ENCODE data around the gene RUNX3.
"Not testable (repeated sequence)": the region's sequence is repeated elsewhere in the genome, so short reads cannot be mapped to it uniquely, and the experiment has no call there.

Gene RUNX3

DNA sequence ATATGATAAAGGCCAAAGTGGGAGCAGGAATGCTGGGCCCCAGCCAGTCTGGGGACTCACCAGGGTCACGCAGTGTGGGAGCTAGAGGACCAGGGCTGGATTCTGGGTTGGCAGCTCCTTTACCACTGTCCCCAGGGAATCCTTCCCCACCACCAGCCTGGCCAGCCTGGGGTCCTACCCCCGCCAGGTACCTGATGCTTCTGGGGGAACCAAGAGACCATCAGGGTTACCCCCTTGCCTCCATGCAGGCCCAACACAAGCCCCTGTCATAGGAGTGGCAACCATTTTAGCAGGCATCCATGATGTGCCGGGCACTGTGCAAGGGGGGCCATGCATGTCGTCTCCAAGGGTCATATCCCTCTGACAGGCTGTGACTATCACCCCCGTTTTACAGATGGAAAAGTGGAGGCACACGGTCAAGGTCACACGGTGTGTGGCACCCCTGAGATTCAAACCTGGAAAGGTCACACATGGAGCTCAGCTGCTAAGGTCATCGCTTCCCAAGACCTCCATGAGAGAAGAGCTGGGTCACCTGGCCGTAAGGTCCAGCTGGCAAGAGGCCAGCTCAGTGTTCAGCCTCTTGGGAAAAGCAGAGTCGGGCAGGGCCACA is 16.4 kb downstream of the RUNX3 start:
- DNase-seq (ENCODE audit: low spot score) = no peak

DNA sequence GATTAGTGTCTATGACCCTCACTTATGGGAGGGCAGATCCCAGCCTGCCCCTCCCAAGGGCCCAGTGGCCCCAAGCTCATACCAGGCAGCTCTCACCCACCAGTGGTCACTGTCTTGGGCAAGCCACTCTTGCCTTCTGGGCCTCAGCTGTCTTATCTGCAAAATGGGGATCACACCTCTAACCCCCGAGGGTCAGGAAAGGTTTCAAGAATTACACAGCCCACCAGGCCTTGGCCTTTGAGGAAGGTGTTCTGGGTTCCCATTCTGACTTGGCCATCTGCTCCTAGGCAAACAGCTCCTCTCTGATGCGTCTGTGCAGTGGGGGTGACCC is 16.8 kb downstream of the RUNX3 start:
- DNase-seq (ENCODE audit: low spot score) = no peak

DNA sequence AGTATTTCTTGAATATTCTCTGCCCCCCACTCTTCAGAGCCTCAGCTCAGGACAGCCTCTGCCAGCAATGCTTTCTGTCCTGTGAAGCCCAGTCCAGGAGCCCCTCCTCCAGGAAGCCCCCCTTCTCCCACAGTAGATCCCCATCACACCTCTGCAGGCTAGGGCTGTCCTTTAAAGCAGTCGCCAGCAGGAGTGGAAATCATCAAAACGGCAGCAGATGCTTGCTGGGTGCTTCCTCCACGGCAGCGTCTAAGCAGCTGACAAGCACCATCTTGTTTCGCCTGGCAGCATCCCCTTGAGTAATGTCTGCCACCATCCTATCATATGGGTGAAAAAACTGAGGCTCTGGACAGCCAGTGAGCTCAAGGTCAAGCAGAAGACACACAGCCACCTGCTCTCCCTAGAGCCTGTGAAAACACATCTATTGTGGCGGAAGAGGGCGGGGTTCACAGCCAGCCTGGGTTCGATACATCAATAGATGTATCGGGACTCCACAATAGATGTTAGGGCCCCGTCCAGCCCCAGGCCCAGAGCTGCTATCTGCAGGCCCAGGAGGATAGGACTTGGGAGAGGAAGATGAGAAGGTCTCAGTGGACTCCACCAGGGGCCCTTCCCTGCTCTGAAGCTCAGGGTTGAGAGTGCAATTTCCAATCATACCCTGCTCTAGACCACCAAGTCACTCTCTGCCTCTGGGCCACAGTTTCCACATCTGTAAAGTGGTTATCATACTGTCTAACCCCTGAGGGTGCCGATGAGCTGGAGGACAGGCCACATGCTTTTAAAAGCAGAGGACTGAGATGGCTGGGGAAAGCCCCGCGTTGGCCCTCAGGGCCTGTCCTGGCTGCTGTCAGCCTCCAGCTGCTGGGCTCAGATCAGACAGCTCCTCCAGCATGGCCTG is 17.5 kb downstream of the RUNX3 start:
- no peak for DNase-seq (ENCODE audit: low spot score)

DNA sequence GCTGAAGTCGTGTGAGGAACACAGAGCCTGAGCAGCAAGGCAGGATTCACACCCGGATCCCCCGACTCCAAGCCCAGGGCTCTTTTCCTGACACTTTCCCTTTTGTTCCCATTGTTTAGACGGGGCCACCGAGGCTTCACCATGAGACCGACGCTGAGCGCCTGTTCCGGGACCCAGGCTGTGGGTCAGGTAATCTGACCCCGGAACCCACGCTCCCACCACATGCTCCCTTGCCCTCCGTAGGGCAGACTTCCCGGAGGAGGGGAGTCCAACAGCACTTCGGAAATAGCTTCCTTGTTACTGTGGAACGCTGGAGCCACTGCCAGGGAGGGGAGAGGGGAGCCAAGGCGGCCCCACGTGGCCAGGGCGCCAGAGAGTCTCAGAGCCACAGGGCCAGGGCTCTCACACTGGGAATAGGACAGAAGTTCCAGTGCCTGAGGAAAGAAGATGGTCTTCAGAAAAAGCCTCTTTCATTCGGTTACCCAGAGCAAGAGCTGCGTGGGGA is 18.4 kb downstream of the RUNX3 start:
- DNase-seq (ENCODE audit: low spot score) = no peak

DNA sequence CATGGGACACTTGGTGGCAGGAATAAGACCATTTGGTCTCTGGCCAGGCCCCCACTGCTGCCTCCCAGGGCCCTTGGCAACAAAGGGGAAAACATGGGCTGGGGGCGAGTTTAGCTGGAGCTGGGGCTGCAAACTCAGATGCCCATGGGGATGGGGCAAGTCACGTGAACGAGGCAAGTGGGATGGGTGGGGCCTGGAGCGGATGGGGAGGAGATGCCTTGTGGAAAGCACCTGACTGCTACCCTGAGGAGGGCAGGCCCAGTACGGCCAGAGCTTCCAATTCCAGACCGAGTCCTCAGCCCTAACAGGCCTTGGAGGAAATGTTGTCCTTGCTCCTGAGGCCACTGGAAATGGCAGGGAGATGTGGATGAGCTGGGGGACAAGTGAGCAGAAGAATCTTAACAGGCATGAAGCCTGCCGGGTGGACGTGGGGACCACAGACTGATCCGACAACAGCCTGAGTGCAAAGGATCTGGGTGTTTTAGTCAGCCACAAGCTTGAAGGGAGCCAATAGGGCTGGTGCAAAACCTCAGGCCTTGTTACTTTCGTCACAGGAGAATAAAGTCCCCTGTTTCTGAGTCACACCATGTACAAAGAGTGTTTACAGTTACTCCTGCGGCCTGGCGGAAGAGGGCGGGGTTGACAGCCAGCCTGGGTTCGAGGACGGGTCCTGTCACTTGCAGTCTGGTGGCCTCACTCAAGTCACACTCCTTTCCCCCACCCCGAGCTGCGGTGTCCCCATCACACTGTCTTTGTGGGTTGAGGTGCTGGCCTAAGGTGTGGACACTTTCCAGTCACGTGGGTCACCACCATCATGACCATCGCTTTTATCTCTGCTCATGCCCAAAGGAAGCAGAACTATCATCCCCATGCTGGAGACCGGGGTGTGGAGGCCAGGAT is 19.1 kb downstream of the RUNX3 start:
- DNase-seq (ENCODE audit: low spot score) = no peak

DNA sequence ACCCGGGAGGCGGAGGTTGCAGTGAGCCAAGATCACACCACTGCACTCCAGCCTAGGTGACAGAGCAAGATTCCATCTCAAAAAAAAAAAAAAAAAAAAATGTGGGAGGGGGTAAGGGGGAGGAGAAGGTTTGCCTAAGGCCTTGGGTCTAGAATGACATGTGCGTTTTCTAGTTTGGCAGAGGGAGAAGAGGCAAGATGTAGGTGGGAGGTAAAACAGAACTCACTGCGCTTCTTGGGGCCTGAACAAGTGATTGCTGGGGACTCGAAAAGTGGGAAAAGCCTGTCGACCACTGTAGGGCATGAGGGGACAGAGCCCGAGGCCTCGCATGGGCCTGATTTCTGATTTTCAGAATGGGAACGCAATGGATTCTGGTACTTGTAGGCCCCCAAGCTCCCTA is 19.9 kb downstream of the RUNX3 start:
- DNase-seq (ENCODE audit: low spot score) = no peak

DNA sequence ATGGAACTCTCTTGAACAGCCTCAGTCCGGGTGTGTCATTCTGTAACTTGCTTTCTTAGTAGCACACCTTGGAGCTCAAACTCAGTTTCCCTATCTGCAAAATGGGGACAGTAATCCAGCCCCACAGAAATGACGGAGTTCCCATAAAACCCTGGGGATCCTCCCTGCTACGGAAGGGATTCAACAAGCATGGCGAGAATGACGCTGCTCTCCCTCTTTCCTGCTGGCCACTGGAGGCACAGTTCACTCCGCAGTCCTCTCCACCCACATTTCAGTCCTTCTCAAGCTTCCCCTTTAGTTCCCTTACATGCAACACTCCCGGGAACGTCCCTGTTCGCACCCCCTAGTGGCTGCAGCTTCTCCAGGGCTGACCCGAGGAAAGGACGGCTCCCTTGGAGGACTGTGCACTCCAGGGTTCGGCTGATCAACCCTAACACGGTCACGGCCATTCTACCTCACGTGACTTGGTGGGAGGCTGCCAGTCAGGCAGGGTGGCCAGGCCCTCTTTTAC is 20.6 kb downstream of the RUNX3 start:
- peak; percentile 85 for DNase-seq (ENCODE audit: low spot score)

DNA sequence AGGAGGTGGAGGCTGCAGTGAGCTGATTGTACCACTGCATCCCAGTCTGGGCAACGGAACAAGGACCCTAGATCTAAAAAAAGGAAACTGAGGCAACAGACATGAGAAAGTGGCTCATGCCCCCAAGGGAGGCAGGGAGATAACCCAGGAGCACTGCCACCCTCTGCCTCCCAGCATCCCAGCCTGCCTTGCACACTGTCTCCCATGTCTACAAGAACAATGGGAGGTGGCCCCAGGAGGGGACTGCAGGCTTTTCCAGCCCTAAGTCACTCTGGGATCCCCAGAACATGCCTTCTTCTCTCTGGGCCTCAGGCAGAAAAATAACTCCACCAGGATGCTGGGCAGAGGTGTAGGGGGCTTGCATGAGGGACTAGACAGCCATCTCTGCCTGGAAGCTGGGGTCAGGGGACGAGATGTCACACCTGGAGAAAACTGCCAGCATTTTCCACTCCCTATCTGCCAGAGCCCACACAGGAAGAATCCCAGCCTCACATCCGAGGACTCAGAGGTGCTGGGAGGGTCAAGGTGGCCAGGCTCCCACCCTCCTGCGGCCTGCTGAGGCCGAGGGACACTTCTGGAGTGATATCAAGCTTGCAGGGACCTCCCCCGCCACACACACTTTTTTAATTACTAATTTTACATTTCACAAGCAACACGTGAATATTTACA is 21.4 kb downstream of the RUNX3 start:
- DNase-seq (ENCODE audit: low spot score) = no peak

DNA sequence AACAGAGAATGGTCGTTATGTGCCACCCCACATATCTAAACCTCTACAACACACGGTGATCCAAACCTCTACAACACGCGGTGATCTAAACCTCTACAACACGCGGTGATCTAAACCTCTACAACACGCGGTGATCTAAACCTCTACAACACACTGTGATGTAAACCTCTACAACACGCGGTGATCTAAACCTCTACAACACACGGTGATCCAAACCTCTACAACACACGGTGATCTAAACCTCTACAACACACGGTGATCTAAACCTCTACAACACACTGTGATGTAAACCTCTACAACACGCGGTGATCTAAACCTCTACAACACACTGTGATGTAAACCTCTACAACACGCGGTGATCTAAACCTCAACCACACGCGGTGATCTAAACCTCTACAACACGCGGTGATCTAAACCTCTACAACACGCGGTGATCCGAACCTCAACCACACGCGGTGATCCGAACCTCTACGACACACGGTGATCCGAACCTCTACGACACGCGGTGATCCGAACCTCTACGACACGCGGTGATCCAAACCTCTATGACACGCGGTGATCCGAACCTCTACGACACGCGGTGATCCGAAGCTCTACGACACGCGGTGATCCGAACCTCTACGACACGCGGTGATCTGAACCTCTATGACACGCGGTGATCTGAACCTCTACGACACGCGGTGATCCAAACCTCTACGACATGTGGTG is 22.3 kb downstream of the RUNX3 start:
- DNase-seq (ENCODE audit: low spot score) = not testable (repeated sequence)

DNA sequence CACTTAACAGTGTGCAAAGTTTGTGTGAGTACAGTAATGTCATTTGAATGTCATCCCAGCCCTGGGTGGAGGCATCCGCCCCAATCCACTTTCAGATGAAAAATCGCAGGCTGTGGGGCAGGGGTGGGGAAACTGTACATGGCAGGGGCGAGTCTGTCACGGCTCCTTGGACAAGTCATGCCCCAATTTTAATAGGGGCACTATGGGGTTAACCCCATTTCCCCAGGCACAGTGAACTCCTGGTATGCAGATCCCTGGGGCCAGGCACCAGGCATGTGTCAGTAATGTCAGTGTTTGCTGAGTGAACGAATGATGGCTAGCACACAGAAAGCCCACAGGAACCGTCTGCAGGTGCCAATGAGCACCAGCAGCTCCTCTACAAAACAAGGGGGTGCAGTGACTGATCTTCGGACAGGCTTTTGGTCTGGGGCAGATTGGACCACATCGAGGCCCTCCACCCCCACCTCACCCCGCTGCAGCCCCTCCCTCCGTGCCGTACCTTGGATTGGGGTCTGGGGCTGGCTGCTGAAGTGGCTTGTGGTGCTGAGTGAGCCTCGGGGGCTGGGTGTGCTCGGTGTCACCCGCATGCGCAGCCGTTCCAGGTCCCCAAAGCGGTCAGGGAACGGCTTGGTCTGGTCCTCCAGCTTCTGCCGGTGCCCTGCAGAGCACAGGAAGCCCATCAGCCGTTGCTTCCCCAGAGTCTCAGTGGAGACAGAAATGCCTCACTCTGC is 23.2 kb downstream of the RUNX3 start:
- peak; percentile 36 for DNase-seq (ENCODE audit: low spot score)

DNA sequence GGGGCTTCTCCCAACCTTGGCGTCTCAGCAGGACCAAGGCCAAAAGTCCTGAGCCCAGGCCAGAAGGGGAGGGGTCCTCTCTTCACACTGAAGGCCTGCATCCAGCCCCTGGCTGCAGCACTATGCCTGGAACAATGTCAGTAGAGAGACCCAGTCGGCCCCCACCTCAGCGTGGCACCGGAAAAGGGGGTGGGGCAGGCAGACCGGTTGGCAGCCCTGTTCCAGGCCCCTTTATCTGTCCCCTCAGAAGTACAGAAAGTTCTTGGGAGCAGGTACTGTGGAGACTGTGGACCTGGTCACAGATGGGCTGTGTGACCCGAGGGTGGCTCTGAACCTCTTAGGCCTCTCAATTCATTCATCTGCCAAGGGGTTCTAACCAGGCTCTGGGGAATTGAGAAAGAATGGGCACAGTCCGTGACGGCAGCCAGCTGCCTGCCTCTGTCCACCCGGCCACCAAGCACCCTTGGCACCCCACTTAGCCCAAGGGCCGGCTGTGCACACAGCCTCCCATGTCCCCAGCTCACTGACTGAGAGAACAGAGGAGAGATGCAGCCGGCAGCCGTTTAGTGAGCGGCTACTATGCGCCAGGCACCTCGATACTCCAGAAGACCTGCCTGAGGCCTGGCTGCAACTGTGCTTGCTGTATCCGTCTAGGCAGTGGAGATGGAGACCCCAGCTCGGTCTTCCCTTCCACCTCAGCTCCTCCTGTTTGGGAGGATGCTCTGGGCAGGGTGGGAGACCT is 23.9 kb downstream of the RUNX3 start:
- peak; percentile 44 for DNase-seq (ENCODE audit: low spot score)

DNA sequence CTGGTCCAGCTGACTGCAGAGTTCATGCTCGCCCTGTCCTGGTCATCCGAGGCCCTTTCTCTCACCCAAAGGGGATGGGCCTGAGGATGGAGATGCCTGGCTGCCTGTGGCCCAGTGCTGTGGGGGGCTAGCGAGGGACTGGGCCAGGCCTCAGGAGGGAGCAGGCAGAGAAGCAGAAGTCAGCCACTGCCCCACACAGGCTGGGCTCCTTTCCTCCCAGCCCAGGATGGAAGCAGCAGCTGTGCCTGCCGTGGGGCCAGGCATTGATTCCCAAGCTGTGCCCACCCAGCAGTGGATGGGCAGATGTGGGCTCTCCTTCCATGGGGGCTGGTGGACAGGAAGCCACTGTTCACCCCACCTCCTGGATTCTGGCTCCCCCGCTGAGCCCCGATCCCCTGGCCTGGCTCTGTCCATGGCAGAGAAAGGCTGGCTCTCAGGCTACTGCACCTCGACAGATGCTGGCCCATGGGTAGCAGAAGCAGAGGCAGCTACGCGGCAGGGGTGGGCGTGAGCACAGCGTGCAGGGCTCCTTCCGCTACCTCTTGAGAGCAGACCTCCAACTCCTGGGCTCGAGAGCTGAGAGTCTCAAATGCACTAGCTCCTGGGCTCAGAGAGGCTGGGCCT is 24.6 kb downstream of the RUNX3 start:
- no peak for DNase-seq (ENCODE audit: low spot score)

DNA sequence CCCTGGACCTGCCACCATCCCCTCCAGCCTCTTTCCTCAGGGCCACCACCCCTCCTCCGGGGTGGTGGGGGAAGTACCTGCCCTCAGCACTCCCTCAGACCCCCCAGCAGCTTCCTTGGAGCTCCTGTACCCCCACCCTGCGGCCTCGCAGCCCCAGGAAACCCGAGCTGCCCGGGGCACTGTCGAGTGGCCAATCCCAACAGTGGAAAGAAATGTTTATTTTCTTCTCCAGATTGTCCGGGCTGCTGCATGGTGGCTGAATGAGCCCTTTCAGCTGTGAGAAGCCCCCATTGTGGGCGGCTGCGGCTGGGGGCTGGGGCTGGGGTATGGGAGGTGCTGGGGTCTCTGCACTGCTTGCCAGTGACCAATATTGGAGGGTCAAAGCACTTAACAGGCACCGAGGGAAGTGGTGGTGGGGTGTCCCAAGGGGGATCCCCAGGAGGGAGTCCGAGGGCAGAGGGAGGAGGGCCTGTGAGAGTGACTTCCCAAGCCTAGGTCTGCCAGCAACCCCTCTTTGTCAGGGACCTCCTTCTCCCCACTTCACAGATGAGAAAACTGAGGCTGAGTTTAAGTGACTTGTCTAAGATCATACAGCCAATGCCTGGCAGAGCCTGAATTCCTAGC is 25.2 kb downstream of the RUNX3 start:
- DNase-seq (ENCODE audit: low spot score) = no peak

DNA sequence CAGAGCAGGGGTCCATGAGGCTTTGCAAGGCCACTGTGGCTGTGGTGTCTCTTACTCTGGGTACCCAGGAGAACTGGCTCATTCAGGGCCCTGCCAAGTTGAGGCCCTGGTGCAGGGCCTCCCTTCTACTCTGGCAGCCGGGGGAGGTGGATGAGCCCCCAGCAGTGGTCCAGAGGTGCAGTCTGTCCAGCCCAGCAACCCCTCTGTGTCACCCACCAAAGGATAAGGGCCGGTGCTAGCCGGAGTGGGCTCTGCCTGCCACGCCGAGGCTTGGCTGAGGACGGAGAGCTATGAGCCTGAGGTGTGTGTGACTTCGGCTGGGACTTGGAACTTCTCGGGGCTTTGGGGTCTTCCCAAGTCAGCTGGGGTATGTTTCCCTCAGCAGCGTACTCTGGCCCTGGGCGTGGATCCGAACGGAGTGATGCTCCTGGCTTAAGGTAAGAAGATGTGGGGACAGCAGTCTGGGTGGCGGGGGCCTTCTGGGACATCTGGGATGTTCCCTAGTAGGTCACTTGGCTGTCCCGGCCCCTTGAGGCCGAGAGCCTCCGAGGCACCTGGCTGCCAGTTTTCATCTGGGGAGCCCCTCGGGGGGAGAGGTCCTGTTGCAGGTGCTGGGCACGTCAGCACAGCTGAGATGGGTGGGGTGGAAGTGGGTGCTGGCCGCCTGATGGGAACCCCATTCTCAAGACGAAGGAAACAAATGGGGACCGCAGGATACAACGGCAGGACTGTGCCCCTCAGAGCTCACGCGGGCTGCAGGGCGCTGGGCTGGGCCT is 25.9 kb downstream of the RUNX3 start:
- DNase-seq (ENCODE audit: low spot score) = no peak

DNA sequence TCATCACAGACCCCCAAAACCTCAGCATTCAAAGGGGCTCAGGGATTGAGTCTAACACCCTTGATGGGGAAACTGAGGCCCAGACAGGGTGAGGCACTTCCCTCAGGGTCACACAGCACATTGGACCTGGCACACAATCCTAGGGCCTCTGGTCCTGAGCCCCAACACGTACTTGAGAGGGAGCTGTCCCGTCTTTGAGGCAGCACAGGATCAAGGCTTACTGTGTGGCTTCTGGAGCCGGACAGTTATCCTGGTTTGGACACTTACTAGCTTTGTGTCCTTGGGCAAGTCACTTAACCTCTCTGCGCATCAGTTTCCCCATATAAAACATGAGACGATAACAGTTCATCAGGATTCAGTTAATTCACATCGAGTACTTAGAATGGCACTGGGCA is 26.5 kb downstream of the RUNX3 start:
- DNase-seq (ENCODE audit: low spot score) = no peak

DNA sequence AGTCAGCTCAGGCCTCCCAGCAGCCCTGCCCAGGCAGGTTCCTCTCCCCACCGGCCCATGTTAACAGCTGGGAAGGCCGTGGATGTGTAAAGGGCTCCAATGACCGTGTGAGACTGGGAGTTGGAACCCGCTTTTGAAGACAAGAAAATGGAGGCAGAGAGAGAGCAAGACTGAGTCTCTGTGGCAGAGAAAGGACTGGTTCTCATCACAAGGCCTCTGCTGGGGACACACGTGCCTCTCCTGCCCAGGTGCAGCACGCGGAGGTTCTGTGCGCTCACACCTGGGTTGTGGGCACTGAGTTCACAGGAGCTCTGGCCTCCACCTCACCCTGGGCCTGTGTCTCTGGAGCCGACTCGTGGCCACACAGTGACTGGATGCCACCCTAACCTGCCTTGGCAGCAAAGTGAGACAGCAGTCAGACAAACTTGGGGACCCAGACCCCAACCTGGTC is 27.0 kb downstream of the RUNX3 start:
- DNase-seq (ENCODE audit: low spot score) = no peak

DNA sequence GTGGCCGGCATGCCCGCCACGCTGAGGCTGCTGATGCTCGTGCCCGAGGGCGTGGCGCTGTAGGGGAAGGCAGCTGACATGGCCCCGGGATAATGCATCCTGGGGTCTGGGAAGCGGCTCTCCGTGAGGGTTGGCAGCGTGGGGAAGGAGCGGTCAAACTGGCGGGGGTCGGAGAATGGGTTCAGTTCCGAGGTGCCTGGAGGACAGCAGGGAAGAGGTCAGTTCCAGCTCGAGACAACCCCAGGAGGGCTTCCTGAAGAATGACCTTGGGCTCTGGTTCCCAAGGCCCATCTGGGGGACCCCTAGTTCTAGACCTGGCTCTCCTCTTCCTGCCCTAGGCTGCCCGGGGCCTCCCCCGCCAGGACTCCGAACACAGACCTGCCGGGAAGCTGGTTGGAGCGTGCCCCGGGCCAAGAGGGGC is 27.6 kb downstream of the RUNX3 start:
- no peak for DNase-seq (ENCODE audit: low spot score)

All from ecto neural progenitor cell (in vitro differentiated cells).